Inflammatory macrophage (primary cell): ENCODE data around the gene LRP1B.
"Not testable (repeated sequence)": the region's sequence is repeated elsewhere in the genome, so short reads cannot be mapped to it uniquely, and the experiment has no call there.

Source experiments
- DNase-seq, 2 donors: peaks; one replicate each; pipeline ENCODE4 v3.0.0-alpha.2; 2020 to 2022

The LRP1B gene

DNA sequence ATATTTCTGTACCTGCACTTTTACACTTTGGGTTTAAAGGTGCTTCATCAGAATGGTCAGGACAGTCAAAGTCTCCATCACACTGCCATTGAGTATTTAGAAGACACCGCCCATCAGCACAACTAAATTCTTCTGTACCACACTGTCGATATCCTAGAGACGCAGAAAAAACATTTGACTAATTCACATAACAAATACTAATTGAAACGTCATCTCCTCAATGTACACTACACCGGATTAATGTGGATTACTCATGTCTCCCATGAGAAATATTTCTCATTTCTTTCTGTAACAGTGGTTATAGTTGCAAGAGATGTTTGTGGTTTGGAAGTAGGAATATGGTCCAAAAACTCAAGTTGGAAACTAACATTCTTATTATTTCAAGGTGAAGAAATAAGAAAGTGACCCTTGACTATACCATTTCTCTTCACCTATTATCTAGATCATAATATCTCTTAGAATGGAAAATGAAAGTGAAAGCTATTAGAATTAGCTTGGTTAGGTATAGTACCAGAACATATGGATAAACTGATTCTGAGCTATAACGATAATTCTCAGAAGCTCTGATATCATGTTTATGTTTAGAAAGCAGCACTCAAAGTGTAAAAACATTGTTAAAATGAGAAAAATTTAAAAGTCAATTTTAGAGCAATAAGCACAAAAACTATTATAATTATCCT is 1627.7 kb downstream of the LRP1B start:
- no peak for DNase-seq

DNA sequence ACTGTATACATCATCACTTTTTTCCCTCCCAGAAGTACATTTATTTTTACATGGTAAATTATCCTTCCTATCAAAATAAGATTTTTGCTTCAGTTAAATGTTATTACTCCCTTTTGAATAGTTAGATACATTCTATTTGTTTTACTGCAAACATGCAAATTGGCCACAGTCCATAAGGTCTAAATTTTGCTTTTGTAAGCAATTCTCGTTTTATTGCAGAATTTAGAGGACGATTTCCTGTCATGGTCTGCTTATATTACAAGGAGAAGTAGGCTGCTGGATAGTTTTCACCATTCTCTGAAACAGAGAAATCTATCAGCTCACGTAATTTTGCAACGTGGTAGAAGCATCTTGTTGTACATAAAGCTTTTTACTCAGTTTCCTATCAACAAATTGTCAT is 1632.5 kb downstream of the LRP1B start:
- no peak for DNase-seq

- DNase-seq = no peak
Observed at GRCh38 chr2:140496714-140497113, 1634.1 kb downstream of the LRP1B start.

GRCh38 chr2:140491876-140492275 is 1638.9 kb downstream of the LRP1B start:
- no peak for DNase-seq

GRCh38 chr2:140489193-140489592 is 1641.6 kb downstream of the LRP1B start:
- DNase-seq = no peak

- DNase-seq = no peak
Observed at GRCh38 chr2:140481136-140481535, 1649.7 kb downstream of the LRP1B start.

DNA sequence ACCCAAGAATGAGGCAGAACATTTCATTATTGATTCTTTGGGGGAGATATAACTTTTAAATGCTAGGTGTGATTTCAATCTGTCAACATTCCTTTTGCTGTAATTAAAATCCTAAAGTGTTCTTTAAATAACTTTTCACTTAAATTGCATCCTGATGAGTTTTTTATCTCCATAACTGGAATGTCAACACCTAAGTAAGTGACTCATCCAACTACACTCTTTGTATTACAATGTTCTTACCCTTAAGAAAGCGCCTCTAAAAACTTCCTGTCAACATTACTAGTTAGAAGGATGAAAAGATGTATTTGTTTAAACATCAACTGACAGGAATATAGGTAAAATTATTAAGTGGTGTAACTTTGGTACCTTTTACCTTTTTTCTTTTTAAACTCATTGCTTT is 1657.0 kb downstream of the LRP1B start:
- DNase-seq = no peak

GRCh38 chr2:140472676-140473075 is 1658.1 kb downstream of the LRP1B start:
- no peak for DNase-seq

- DNase-seq = no peak
Observed at GRCh38 chr2:140465301-140465700, 1665.5 kb downstream of the LRP1B start.

- no peak for DNase-seq
Observed at GRCh38 chr2:140462990-140463389, 1667.8 kb downstream of the LRP1B start.

DNA sequence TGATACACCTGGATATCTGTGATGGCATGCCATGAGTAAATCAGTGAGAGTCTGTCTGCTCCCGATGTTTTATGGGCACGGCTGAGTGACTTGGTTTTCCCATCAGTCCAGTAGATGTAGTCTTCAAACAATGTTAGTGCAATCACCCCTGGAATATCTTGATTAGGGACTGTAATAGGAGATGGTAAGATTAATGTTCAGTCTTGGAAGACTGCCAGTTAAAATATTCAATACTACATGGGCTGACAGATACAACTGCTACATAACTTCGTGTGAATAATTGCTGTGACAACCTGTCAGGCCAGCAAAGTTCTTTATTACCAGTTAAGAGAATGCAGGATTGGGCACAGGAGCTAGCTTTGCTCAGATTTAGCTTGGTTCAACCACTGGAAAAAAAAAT is 1673.3 kb downstream of the LRP1B start:
- DNase-seq = no peak

DNA sequence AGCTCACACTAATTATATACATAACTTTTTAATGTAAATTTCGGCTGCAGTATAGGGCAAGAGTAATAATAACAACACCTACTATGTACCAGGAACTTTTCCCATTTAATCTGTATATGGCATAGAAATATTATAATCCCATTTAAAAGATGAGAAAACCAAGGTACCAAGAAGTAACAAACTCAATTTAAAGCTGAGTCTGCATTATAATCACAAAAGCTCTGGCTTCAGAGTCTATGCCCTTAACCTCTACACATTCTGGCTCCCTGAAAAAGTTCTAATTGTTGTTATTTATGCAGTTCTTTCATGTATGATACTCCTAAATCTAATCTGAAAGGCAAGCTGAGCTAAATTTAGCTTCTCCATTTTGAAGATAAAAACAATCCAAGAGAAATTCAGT is 1675.5 kb downstream of the LRP1B start:
- no peak for DNase-seq

- DNase-seq = no peak
Observed at GRCh38 chr2:140454717-140455116, 1676.1 kb downstream of the LRP1B start.

GRCh38 chr2:140451324-140451723 is 1679.5 kb downstream of the LRP1B start:
- DNase-seq = no peak

DNA sequence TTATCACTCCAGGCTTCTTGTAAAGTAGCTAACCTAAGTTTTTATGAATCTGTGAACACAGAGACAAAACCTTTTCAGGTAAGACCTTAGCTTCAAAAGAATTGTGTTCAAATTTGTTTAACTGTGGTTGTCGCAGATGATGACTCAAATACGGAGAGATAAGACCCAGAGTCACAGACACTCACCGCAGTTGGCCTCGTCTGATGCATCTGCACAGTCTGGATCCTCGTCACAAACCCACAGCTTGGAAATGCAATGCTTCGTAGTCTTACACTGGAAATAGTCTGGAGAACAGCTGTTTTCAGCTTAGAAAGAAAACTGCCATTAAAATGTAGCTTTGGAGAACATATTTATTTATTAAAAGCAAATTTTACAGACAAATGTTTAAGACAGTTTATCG is 1688.5 kb downstream of the LRP1B start:
- DNase-seq = no peak

GRCh38 chr2:140440815-140441214 is 1690.0 kb downstream of the LRP1B start:
- no peak for DNase-seq

GRCh38 chr2:140436936-140437335 is 1693.9 kb downstream of the LRP1B start:
- no peak for DNase-seq

DNA sequence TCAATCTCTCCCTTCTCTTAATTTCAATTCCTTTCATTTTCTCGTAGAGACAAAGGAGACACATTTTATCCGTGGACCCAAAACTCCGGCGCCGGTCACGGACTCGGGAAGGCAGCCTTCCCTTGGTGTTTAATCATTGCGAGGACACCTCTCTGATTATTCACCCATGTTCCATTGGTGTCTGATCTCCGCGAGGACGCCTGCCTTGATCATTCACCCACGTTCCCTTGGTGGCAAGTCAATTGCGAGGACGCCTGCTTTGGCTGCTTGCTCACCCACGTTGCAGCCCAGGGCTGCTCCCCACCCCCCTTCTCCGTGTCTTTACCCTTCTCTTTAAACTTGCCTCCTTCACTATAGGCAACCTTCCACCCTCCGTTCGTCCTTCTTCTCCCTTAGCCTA is 1703.8 kb downstream of the LRP1B start:
- not testable (repeated sequence) for DNase-seq

GRCh38 chr2:140424471-140424870 is 1706.3 kb downstream of the LRP1B start:
- DNase-seq = no peak

GRCh38 chr2:140422759-140423158 is 1708.1 kb downstream of the LRP1B start:
- no peak for DNase-seq

GRCh38 chr2:140417504-140417903 is 1713.3 kb downstream of the LRP1B start:
- no peak for DNase-seq

- no peak for DNase-seq
Observed at GRCh38 chr2:140416577-140416976, 1714.2 kb downstream of the LRP1B start.

- not testable (repeated sequence) for DNase-seq
Observed at GRCh38 chr2:140415035-140415434, 1715.8 kb downstream of the LRP1B start.

GRCh38 chr2:140410695-140411094 is 1720.1 kb downstream of the LRP1B start:
- DNase-seq = no peak

GRCh38 chr2:140401056-140401455 is 1729.8 kb downstream of the LRP1B start:
- DNase-seq = no peak
